GM21447 (cell line): ENCODE results near the gene CYP2C19.
"Not testable (repeated sequence)": the region's sequence is repeated elsewhere in the genome, so short reads cannot be mapped to it uniquely, and the experiment has no call there.

Experiments used
- ATAC-seq: cut with Tn5 transposase; IDR thresholded peaks from one replicate; pipeline ENCODE4 v1.9.1; 2021; ENCODE audit not compliant: unreplicated experiment

Gene CYP2C19

DNA sequence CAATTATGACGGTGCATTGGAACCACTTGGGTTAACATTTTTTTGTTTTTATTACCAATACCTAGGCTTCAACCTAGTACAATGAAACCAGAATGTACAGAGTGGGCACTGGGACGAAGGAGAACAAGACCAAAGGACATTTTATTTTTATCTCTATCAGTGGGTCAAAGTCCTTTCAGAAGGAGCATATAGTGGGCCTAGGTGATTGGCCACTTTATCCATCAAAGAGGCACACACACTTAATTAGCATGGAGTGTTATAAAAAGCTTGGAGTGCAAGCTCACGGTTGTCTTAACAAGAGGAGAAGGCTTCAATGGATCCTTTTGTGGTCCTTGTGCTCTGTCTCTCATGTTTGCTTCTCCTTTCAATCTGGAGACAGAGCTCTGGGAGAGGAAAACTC lies at the start of gene CYP2C19:
Gene CYP2C19 (plus strand): TSS at position 289 of the 400 bp plus-strand sequence. CDS start 25 bp downstream, at position 314.
- ATAC-seq: no peak

DNA sequence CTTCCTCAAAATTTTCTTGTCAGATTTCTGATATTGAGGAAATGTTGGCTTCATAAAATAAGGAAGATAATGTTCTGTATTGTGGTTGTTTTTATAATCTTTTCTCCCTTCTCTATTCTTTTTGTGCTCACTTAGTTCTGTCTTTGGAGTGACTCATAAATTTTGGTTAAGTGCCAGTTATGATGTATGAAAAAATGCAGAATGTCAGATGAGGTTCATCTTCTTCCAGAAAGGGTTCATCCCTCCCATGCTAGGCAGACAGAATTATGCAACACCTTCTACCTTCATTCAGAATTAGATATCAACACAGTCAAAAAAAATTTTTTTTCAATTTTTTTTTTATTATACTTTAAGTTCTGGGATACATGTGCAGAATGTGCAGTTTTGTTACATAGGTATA lies 36.6 kb upstream of the CYP2C19 start:
- ATAC-seq: no peak

DNA sequence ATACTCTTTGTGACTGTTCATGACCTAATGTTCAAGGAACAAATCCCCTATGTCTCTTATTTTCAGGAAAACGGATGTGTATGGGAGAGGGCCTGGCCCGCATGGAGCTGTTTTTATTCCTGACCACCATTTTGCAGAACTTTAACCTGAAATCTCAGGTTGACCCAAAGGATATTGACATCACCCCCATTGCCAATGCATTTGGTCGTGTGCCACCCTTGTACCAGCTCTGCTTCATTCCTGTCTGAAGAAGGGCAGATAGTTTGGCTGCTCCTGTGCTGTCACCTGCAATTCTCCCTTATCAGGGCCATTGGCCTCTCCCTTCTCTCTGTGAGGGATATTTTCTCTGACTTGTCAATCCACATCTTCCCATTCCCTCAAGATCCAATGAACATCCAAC lies 27.3 kb upstream of the CYP2C19 start:
- no peak for ATAC-seq

DNA sequence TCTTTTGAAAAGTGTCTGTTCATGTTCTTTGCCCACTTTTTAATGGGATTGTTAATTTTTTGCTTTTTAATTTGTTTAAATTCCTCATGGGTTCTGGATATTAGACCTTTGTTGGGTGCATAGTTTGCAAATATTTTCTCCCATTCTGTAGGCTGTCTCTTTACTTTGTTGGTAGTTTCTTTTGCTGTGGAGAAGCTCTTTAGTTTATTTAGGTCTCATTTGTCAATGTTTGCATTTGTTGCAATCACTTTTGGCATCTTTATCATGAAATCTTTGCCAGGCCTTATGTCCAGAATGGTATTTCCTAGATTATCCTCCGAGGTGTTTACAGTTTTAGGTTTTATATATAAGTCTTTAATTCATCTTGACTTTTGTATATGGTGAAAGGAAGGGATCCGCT lies 23.9 kb upstream of the CYP2C19 start:
- no peak for ATAC-seq

DNA sequence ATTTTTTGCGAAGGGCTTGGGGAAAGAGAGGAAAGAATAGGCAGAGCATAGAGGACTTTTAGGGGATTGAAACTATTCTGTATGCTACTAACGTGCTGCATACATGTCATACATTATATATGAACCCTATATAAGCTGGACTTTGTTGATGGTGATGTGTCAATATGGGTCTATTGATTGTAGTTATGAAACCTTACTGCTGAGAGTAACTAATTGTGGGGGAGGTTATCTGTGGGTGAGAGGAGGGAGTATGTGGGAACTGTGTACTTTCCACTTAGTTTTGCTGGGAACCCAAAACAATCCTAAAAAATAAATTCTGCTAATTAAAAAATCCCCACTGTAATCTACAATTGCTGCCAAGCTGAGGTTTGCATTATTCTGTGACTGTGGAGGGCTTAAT lies 15.3 kb upstream of the CYP2C19 start:
- ATAC-seq: no peak

DNA sequence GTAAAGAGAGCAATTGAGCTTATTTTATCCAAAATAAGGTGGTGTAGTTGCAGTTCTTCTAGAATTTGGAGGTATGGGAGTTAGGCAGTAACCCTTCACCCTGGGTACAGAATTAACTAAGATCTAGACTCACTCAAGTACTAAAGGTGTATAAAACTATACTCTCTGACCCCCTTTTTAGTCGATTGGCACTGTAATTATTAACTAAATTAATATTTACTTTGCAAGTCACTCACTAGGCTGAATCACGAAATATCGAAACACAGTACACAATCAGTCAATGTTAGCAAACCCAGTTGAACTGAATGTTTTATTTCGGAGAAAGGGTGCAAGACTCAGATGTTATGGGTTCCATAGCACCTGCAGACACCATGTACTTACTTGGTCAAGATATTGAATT lies 14.6 kb upstream of the CYP2C19 start:
- no peak for ATAC-seq

DNA sequence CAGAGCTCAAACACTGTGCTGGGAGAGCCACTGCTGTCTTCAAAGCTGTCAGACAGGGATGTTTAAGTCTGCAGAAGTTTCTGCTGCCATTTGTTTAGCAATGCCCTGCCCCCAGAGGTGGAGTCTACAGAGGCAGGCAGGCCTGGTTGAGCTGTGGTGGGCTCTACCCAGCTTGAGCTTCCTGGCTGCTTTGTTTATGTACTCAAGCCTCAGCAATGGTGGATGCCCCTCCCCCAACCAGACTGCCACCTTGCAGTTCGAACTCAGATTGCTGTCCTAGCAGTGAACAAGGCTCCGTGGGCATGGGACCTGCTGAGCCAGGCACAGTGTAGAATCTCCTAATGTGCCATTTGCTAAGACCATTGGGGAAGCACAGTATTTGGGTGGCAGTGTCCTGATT lies 4.6 kb upstream of the CYP2C19 start:
- ATAC-seq: no peak

DNA sequence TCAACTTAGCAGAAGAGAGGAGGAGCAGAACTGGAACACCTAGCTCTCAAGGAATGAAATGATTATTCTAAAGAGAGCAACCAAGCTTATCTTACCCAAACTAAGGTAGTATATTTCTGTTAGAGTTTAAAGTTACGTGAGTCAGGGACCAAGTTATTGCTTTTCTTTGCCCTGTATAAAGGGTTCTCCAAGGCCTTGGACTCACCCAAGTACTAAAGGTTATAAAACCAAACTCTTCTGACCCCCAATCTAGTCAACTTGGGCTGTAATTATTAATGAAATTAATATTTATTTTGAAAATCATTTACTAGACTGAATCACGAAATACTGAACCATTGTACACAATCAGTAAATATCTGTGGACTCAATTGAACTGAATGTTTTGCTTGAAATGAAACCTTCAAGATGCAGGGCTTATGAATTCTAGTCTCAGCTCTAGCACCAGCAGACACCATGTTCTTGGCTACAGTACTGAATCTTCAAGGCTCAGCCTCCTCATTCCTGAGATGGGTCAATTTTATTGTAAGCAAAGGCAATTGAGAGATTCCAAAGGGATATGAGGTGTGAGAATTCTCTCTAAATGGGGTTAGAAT lies 1.8 kb upstream of the CYP2C19 start:
- no peak for ATAC-seq

DNA sequence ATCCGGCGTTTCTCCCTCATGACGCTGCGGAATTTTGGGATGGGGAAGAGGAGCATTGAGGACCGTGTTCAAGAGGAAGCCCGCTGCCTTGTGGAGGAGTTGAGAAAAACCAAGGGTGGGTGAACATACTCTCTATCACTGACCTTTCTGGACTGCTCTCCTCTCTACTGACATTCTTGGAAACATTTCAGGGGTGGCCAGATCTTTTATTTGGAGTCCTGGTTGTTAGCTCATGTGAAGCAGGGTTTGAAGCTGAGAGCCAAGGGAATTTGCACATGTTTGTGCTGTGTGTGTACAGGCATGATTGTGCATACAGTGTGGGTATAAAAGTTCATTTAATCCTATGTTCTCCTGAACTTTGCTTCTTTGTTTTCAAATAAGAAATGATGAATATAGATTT lies 12.9 kb downstream of the CYP2C19 start:
- ATAC-seq: not testable (repeated sequence)

DNA sequence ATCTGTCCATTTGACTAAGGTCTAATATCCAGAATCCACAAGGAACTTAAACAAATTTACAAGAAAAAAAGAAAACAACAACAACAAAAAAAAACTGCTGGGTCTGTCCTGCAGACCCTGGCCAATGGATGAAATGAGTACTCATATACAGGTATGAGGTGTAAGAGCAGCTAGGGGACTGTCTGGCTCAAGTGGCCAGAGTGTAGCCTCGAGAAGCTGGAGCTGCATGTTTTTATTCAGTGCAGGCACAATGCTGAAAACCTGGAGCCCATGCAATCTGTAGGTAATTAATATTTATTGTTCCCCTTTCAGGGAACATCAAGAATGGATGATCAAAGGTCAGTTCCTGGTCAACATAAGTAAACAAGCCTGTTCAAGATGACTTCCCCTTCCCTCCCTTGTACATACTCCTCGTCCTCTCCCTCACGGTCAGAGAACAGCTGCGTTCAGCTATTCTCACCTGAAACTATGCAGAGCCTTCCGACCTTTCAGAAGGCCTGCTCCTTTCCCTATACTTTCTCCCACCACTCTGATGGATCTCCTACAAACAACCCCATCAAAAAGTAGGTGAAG lies 15.5 kb downstream of the CYP2C19 start:
- ATAC-seq: no peak

DNA sequence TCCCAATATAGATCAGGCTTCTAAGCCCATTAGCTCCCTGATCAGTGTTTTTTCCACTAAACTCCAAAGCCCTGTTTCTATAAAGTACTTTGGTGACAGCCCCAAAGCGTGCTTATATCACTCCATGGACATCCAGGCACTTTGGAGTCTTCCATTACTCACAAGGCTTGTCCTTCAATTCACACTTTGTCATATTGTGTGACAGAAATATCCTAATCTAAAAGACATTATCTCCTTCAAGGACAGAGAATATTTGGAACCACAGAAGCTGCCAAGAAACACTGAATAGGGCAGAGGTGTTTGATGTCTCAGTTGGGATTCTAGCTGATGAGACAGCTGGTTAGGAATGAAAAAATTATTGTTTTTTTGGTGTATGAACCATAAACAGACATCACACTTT lies 18.4 kb downstream of the CYP2C19 start:
- ATAC-seq: no peak

DNA sequence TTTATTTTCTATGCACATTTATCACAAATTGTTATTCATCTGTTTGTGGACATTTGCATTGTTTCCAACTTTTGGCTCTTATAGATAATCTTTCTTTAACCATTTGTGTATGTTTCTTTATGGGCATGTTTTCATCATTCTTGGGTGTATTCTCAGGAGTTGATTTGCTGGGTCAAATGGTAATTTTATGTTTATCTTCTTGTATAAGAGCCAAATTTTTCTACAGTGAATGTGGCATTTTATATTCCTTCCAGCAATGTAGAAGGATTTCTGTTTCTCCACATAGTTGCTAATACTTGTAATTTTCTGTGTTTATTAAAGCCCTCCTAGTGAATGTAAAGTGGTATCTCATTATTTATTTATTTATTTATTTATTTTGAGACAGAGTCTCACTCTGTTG lies 21.8 kb downstream of the CYP2C19 start:
- ATAC-seq: no peak

DNA sequence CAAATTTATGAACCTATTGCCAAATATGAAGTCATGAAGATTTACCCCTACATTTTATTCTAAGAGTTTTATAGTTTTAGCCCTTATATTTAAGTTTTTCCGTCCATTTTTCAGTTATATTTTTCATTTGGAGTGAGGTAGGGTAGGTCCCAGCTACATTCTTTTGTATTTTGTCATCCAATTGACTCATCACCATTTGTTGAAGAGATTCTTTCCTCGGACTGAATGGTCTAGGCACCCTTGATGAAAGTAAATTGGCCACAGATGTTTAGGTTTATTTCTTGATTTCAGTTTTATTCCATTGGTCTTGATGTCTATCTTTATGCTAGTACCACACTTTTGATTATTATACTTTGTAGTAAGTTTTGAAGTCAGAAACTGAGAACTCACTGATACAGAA lies 22.7 kb downstream of the CYP2C19 start:
- no peak for ATAC-seq

DNA sequence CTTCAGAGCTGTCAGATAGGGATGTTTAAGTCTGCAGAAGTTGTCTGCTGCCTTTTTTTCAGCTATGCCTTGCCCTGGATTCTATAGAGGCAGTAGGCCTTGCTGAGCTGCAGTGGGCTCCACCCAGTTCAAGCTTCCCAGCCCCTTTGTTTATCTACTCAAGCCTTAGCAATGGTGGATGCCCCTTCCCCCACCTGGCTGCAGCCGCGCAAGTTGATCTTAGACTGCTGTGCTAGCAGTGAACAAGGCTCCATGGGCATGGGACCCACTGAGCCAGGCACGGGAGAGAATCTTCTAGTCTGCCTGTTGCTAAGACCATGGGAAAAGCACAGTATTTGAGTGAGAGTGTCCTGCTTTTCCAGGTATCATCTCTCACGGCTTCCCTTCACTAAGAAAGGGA lies 38.1 kb downstream of the CYP2C19 start:
- not testable (repeated sequence) for ATAC-seq

DNA sequence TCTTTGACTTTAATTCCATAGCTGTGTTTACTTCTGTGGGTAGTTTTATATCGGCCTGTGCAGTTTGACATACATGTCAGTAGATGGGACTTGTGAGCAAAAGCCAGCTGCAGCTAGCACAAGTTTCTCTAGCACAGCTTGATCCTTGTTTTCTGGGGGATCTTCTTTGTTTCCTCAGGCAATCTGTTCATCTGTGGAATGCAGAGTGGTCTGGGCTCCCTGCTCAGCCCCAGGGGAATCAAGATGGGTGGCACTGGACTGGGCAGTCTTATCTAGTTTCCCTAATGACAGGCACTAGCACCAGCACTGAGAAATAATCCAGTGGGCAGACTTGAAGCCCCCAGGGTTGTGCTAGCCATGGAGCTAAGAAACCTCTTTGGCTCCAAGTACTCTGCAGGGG lies 40.8 kb downstream of the CYP2C19 start:
- no peak for ATAC-seq

DNA sequence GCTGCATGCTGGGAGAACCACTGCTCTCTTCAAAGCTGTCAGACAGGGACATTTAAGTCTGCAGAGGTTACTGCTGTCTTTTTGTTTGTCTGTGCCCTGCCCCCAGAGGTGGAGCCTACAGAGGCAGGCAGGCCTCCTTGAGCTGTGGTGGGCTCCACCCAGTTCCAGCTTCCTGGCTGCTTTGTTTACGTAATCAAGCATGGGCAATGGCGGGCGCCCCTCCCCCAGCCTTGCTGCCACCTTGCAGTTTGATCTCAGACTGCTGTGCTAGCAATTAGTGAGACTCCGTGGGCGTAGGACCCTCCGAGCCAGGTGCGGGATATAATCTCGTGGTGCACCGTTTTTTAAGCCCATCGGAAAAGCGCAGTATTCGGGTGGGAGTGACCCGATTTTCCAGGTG lies 67.5 kb downstream of the CYP2C19 start:
- not testable (repeated sequence) for ATAC-seq

DNA sequence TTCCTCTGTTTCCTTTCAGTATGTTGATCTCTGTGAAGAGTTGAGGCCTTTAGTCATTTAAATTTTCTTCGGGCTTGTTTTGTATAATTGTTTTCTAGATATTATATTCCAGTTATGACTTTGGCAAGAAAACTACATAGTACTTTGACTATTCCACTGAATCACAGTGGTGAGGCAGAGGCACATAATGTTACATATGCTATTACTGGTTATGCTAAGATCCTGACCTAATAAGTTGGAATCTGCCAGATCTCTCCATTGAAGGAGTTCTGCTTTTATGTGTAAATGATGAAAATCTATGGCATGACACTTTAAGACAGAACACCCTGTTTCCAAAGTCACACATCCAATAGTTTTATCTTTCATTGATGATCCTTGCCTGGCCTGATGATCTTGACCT lies 83.7 kb downstream of the CYP2C19 start:
- no peak for ATAC-seq

DNA sequence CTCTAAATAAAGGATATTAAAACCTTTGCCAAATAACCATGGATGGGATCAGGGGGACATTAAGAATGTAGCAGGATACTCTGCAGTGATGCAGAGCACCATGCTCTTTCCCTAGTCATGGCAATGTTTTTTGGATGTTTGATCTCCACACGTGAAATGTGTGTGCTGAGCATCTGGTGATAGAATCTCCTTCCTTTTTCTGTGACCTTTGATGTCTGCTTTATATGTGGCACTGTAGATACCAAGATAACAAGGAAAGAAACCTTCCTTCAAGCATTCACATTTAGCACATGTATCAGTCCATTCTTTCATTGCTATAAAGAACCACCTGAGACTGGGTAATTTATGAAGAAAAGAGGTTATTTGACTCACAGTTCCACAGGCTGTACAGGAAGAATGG lies 88.3 kb downstream of the CYP2C19 start:
- ATAC-seq: no peak

DNA sequence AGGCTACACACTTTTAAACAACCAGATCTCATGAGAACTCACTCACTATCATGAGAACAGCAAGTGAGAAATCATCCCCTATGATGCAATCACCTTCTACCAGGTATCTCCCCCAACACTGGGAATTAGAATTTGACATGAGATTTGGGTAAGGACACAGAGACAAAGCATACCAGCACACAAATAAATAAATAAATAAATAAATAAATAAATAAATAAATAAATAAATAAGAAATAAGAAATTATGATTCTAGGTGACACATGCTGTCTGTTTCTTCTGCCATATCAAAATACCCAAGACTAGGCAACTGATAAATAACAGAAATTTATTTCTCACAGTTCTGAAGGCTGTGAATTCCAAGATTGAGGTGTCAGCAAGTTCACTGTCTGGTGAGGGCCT lies 88.8 kb downstream of the CYP2C19 start:
- no peak for ATAC-seq

DNA sequence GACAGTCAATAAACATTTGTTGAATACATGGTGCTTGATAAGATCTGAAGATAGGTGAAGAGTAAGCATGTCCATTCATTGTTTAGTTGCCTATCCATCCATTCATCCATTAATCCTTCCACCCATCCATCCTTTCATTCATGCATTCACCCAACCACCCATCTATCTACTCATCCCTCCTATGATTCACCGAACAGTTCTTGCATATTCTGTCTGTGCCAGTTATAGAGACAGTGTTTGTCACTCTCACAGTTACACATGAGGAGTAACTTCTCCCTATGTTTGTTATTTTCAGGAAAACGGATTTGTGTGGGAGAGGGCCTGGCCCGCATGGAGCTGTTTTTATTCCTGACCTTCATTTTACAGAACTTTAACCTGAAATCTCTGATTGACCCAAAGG lies 90.0 kb downstream of the CYP2C19 start:
- no peak for ATAC-seq

DNA sequence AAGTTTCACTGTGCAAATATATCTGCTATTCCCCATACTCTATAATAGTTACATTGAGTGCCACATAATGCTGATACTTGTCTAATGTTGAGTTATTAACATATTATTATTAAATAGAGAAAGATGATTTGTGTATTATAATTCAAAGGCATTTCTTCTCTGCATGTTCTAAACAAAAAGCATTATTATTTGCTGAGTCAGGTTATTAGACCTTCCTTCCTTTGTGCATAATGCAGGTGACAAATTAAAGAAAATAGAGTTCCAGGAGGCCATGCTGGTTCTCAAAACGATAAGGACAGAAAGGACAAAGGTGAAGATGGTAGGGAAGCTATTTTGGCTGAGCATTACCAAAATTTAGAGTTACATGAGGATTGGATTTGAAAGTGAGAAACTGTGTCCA lies 90.6 kb downstream of the CYP2C19 start:
- ATAC-seq: no peak

DNA sequence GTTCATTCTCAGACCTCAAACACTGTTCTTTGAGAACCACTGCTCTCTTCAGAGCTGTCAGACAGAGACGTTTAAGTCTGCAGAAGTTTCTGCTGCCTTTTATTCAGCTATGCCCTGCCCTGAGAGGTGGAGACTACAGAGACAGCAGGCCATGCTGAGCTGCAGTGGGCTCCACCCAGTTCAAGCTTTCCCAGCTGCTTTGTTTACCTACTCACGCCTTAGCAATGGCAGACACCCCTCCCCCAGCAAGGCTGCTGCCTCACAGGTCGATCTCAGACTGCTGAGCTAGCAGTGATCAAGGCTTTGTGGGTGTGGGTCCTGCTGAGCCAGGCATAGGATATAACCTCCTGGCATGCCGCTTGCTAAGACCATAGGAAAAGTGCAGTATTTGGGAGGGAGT lies 95.5 kb downstream of the CYP2C19 start:
- no peak for ATAC-seq

DNA sequence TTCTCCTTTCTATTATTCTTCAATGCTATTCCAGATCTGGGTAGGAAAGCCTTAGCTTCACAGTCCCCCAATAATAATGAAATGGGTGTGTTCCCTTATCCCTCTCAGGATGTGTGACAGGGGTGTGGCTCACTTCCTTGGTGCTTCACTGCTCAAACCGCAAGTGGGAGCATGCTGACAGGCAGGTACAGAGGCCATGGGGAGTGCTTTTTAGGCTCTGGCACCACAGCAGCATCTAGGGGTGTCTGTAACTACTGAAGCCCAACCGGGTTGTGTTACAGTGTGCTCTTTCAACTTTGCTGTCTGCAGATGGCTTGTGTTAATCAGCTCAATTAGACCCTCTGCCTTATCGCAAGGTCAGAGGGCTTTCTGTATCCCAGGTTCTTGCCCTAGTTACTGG lies 96.6 kb downstream of the CYP2C19 start:
- ATAC-seq: no peak
